K562 (cell line): ENCODE data around the gene AREL1. TPM values are rescaled to one million over a fixed set of nuclear protein-coding genes. Genes with fewer than 3 reads are reported as not detected.

ENCODE experiments used
- ARID2 ChIP-seq: fragments of 450-650 bp; IDR thresholded peaks from 2 replicates; pipeline ENCODE4 v1.6.1; 2017; ENCODE audit warnings: antibody characterized with exemption, mild to moderate bottlenecking
- BRD9 ChIP-seq: fragments of 450-650 bp; IDR thresholded peaks from 2 replicates; pipeline ENCODE4 v1.6.1; 2018; ENCODE audit warnings: low read depth; ENCODE audit not compliant: partially characterized antibody
- CBX1 ChIP-seq: sonication (generic); IDR thresholded peaks from 2 replicates; pipeline ENCODE4 v1.6.1; 2016; ENCODE audit warnings: antibody characterized with exemption, low read depth, mild to moderate bottlenecking
- CEBPG ChIP-seq, 3 experiments: fragments of 200-800 bp in 1 of 3; sonication (Bioruptor generic) in 1 of 3; sonication (generic) in 1 of 3; formaldehyde crosslinking in 1 of 3; IDR thresholded peaks in 2 of 3; conservative IDR thresholded peaks in 1 of 3; 2 replicates each; pipeline versions ENCODE4 v1.6.1 to v1.8.0; 2016 to 2022; ENCODE audit warnings: missing compliant biosample characterization in 2 of 3, missing genetic modification characterization in 2 of 3, mild to moderate bottlenecking in 1 of 3, missing genetic modification reagents in 1 of 3
- CGGBP1 ChIP-seq: fragments of 250-450 bp; sonication (Bioruptor Pico); IDR thresholded peaks from 2 replicates; pipeline ENCODE4 v1.9.0; 2021; ENCODE audit warnings: mild to moderate bottlenecking
- CTBP1 ChIP-seq: fragments of 450-650 bp; IDR thresholded peaks from 2 replicates; pipeline ENCODE4 v1.6.1; 2016; ENCODE audit warnings: borderline replicate concordance
- FOXK2 ChIP-seq, 2 experiments: fragments of 450-650 bp; IDR thresholded peaks in 1 of 2; conservative IDR thresholded peaks in 1 of 2; 2 replicates each; pipeline ENCODE4 v1.6.1; 2016; ENCODE audit warnings: low read depth in 2 of 2, mild to moderate bottlenecking in 1 of 2
- HCFC1 ChIP-seq: IDR thresholded peaks from 2 replicates; pipeline ENCODE4 v1.6.1; 2012; ENCODE audit warnings: low read depth, low read length, improper control_type of control experiment
- HLTF ChIP-seq: fragments of 450-650 bp; IDR thresholded peaks from 2 replicates; pipeline ENCODE4 v1.6.1; 2016
- HMBOX1 ChIP-seq: sonication (generic); IDR thresholded peaks from 2 replicates; pipeline ENCODE4 v1.6.1; 2016
- HNRNPK ChIP-seq: fragments of 200-400 bp; formaldehyde crosslinking; IDR thresholded peaks from one replicate; pipeline ENCODE4 v1.6.1; 2018; ENCODE audit warnings: mild to moderate bottlenecking, low read depth, low read length; ENCODE audit not compliant: poor library complexity, severe bottlenecking
- JUN ChIP-seq, 2 experiments: sonication (generic) in 1 of 2; formaldehyde crosslinking in 1 of 2; IDR thresholded peaks; 2 replicates each; pipeline versions ENCODE4 v1.6.1 to v1.8.0; 2012 to 2022; ENCODE audit warnings: borderline replicate concordance in 2 of 2, mild to moderate bottlenecking in 2 of 2, improper control_type of control experiment in 1 of 2, low read depth in 1 of 2, low read length in 1 of 2, missing genetic modification reagents in 1 of 2
- JUNB ChIP-seq: fragments of 450-650 bp; formaldehyde crosslinking; conservative IDR thresholded peaks from 2 replicates; pipeline ENCODE4 v1.4.0; 2020; ENCODE audit warnings: mild to moderate bottlenecking
- MTA1 ChIP-seq: fragments of 450-650 bp; IDR thresholded peaks from 2 replicates; pipeline ENCODE4 v1.6.1; 2017; ENCODE audit warnings: borderline replicate concordance
- MYNN ChIP-seq, 2 experiments: sonication (generic); formaldehyde crosslinking in 1 of 2; IDR thresholded peaks; 2 replicates each; pipeline versions ENCODE4 v1.5.0 to v1.6.1; 2016 to 2020; ENCODE audit warnings: antibody characterized with exemption in 1 of 2, missing genetic modification reagents in 1 of 2
- NFXL1 ChIP-seq: fragments of 450-650 bp; formaldehyde crosslinking; IDR thresholded peaks from 2 replicates; pipeline ENCODE4 v1.4.0; 2021; ENCODE audit warnings: mild to moderate bottlenecking
- NUFIP1 ChIP-seq: fragments of 450-650 bp; IDR thresholded peaks from 2 replicates; pipeline ENCODE4 v1.6.1; 2018; ENCODE audit not compliant: partially characterized antibody
- OTX1 ChIP-seq: fragments of 450-650 bp; formaldehyde crosslinking; IDR thresholded peaks from 2 replicates; pipeline ENCODE4 v1.4.0; 2022; ENCODE audit warnings: mild to moderate bottlenecking
- PHF21A ChIP-seq: fragments of 450-650 bp; IDR thresholded peaks from 2 replicates; pipeline ENCODE4 v1.6.1; 2017; ENCODE audit warnings: low read depth, borderline replicate concordance
- SMAD4 ChIP-seq: fragments of 250-450 bp; sonication (Bioruptor Pico); conservative IDR thresholded peaks from 2 replicates; pipeline ENCODE4 v1.8.0; 2021; ENCODE audit warnings: inconsistent platforms, mild to moderate bottlenecking, moderate library complexity
- SMARCB1 ChIP-seq: IDR thresholded peaks from 2 replicates; pipeline ENCODE4 v1.6.1; 2011; ENCODE audit warnings: improper control_type of control experiment, low read depth; ENCODE audit not compliant: insufficient read length
- SMARCC2 ChIP-seq: fragments of 450-650 bp; IDR thresholded peaks from 2 replicates; pipeline ENCODE4 v1.6.1; 2017; ENCODE audit warnings: antibody characterized with exemption, moderate library complexity, mild to moderate bottlenecking, low read depth
- ZFP30 ChIP-seq: fragments of 250-450 bp; sonication (Bioruptor Pico); IDR thresholded peaks from 2 replicates; pipeline ENCODE4 v1.8.0; 2022; ENCODE audit warnings: moderate library complexity, mild to moderate bottlenecking, inconsistent platforms, borderline replicate concordance
- ZNF584 ChIP-seq: fragments of 200-800 bp; sonication (Bioruptor generic); IDR thresholded peaks from 2 replicates; pipeline ENCODE4 v1.6.1; 2016; ENCODE audit warnings: low read depth, mild to moderate bottlenecking, missing genetic modification characterization, missing compliant biosample characterization
- polyA plus RNA-seq, 8 experiments: library from polyadenylated mRNA; depleted of rRNA in 4 of 8; stranded (reverse) in 5 of 8; unstranded in 3 of 8; fragments of >200 nt; fragmentation: Nextera tagmentation in 2 of 8; fragmentation: Illumina TruSeq in 1 of 8; extraction: Ambion mirVana in 2 of 8; extraction: Trizol in 1 of 8; gene quantifications; 2 replicates each; pipeline versions ENCODE4 v1.2.1 to v1.2.3, GENCODE V29; 2011 to 2014; ENCODE audit warnings: inconsistent platforms in 1 of 8, missing spikeins in 1 of 8
- total RNA-seq, 7 experiments: library from RNA; depleted of rRNA in 6 of 7; stranded (reverse); fragments of >200 nt in 6 of 7; fragmentation: Illumina TruSeq in 2 of 7; extraction: Trizol in 2 of 7; gene quantifications; 2 replicates each; pipeline versions ENCODE4 v1.2.1 to v1.2.3, GENCODE V29; 2011 to 2021; ENCODE audit warnings: low replicate concordance in 1 of 7

AREL1 gene
- total and polyA plus RNA-seq, 9 of the 15 experiments (the other 6 are each of a cell fraction or from before 2014, with no cell fraction given): 6.0 to 24.8 (median 16.6) TPM

DNA sequence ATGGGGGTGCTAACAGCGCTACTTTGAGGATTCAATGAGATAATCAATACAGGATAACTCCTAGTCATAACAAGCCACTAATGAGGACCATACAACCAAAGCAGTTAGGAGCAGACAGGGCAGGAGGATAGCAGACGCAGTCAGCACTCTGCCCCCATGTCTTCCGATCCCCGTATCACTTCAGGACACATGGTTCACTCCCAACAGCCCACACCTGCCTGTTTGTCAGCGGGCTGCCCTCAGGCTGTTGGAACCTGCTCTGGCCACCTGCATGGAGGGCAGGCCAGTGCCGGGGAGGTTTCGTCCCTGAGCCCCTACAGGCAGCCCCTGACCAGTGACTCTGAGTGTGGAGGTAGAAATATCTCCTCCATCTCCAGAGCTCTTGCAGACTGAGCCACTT lies 63.7 kb downstream of the AREL1 start (continued):
- no peak for TF ChIP-seq NFXL1 (CRISPR knock-in tag)
- TF ChIP-seq ZFP30: no peak
- no peak for TF ChIP-seq NUFIP1
- TF ChIP-seq MYNN (IDR thresholded peaks at IDR 0.05): no peak
- TF ChIP-seq MYNN (CRISPR knock-in tag; IDR thresholded peaks at IDR 0.05): no peak
- no peak; a peak in 1 of 4 replicates for TF ChIP-seq FOXK2 (conservative IDR thresholded peaks at IDR 0.05 in 1 of 2, IDR thresholded peaks at IDR 0.05 in 1 of 2; ENCODE audit: low read depth in 2 of 2)
- TF ChIP-seq HLTF: no peak
- no peak for TF ChIP-seq ZNF584
- TF ChIP-seq CBX1: no peak
- TF ChIP-seq SMAD4 (CRISPR knock-in tag): peak; percentile 85
- no peak for TF ChIP-seq BRD9
- TF ChIP-seq PHF21A: no peak
- no peak for TF ChIP-seq SMARCC2
- TF ChIP-seq HCFC1: no peak
- no peak for TF ChIP-seq MTA1
- TF ChIP-seq CGGBP1 (CRISPR knock-in tag): no peak
- TF ChIP-seq SMARCB1: no peak
- no peak for TF ChIP-seq JUN (IDR thresholded peaks at IDR 0.05; ENCODE audit: borderline replicate concordance, low read depth, low read length)
- no peak for TF ChIP-seq JUN (CRISPR knock-in tag; IDR thresholded peaks at IDR 0.05; ENCODE audit: borderline replicate concordance)
- TF ChIP-seq CEBPG (CRISPR knock-in tag; IDR thresholded peaks at IDR 0.05): no peak
- no peak for TF ChIP-seq CEBPG (tag; conservative IDR thresholded peaks at IDR 0.05 in 1 of 2, IDR thresholded peaks at IDR 0.05 in 1 of 2)
- no peak for TF ChIP-seq JUNB (CRISPR knock-in tag)
- TF ChIP-seq HNRNPK: no peak
- TF ChIP-seq CTBP1: no peak
- TF ChIP-seq OTX1 (CRISPR knock-in tag): no peak
- TF ChIP-seq ARID2: no peak
- TF ChIP-seq HMBOX1: no peak
